Measurements from ENCODE around the gene ALG14. TPM values are rescaled to one million over a fixed set of nuclear protein-coding genes. Genes with fewer than 3 reads are reported as not detected.

Gene ALG14
- total and polyA plus RNA-seq, 10 of the 15 experiments (the other 5 are each of a cell fraction or from before 2014, with no cell fraction given): 2.6 to 19.2 (median 7.5) TPM

- TF ChIP-seq ELK1 (IDR thresholded peaks at IDR 0.05; ENCODE audit: low read depth, low read length) (no peak), HCFC1 (IDR thresholded peaks at IDR 0.05; ENCODE audit: low read length) (no peak), MYB (IDR thresholded peaks at IDR 0.05; ENCODE audit: borderline replicate concordance, low read depth, low read length) (no peak), TBL1XR1 (IDR thresholded peaks at IDR 0.05; ENCODE audit: low read depth, low read length) (no peak), LARP7 (IDR thresholded peaks at IDR 0.05) (no peak), POLR2AphosphoS2 (IDR thresholded peaks at IDR 0.05; ENCODE audit: low read depth, low read length) (no peak)
These were observed 67.2 kb downstream of the ALG14 start (continued) for GRCh38 chr1:95005584-95005983.

- POLR2A ChIA-PET: no interaction called here
- no TSS peak for BruUV-seq (replicated peaks)
These were observed 68.7 kb downstream of the ALG14 start for GRCh38 chr1:95004013-95004412.

More at GRCh38 chr1:95004013-95004412, 68.7 kb downstream of the ALG14 start:
- no peak overlapping the region for H3K4me2 ChIP-seq (ENCODE audit: control insufficient read depth, insufficient read depth)
- H4K20me1 ChIP-seq (ENCODE audit: control insufficient read depth, insufficient read depth): no peaks in the 10 kb centered on the region
- H3K36me3 ChIP-seq (ENCODE audit: control insufficient read depth in 2 of 2, insufficient read depth in 2 of 2, low read length in 1 of 2): no peaks in the 10 kb centered on the region
- ATAC-seq (no peak), DNase-seq (ENCODE audit: low read depth, low spot score) (no peak), FAIRE-seq (no peak)
- no peaks in the 10 kb centered on the region for H3K9me3 ChIP-seq (replicated peaks; ENCODE audit: control insufficient read depth, insufficient read depth, low read length)
- no peak overlapping the region for H2AFZ ChIP-seq (ENCODE audit: control insufficient read depth, low read depth, low read length)
- WGBS (ENCODE audit: insufficient coverage, insufficient replicate concordance, low lambda C conversion rate, missing lambda C conversion rate): 32% methylated on average over 5 of the region's 7 CpGs
- no peak for TF ChIP-seq ETV6 (conservative IDR thresholded peaks at IDR 0.05 in 1 of 2, IDR thresholded peaks at IDR 0.05 in 1 of 2; ENCODE audit: borderline replicate concordance in 1 of 2, low read depth in 1 of 2)
- TF ChIP-seq SUZ12 (IDR thresholded peaks at IDR 0.05; ENCODE audit: unreplicated experiment): no peak
- TF ChIP-seq FOXK2 (IDR thresholded peaks at IDR 0.05): no peak
- TF ChIP-seq NR2C1 (IDR thresholded peaks at IDR 0.05): no peak
- no peak for TF ChIP-seq ESRRA (IDR thresholded peaks at IDR 0.05; ENCODE audit: low read length)
- no peak for TF ChIP-seq SPI1 (IDR thresholded peaks at IDR 0.05; ENCODE audit: borderline replicate concordance, insufficient read depth, low read depth, low read length)
- no peak for TF ChIP-seq ZNF384 (IDR thresholded peaks at IDR 0.05; ENCODE audit: borderline replicate concordance, low read depth, low read length)
- no peak for TF ChIP-seq ATF3 (IDR thresholded peaks at IDR 0.05; ENCODE audit: borderline replicate concordance, extremely low read depth, low read depth, low read length)
- no peak for TF ChIP-seq SUPT20H (IDR thresholded peaks at IDR 0.05; ENCODE audit: borderline replicate concordance, control insufficient read depth, low read depth, low read length)
- no peak for TF ChIP-seq EP300 (IDR thresholded peaks at IDR 0.05; ENCODE audit: borderline replicate concordance in 1 of 2, control insufficient read depth in 1 of 2, low read depth in 2 of 2, low read length in 2 of 2)
- TF ChIP-seq NR2F1 (conservative IDR thresholded peaks at IDR 0.05): no peak
- TF ChIP-seq PML (IDR thresholded peaks at IDR 0.05; ENCODE audit: low read length): no peak
- no peak for TF ChIP-seq IKZF2 (IDR thresholded peaks at IDR 0.05)
- ChIA-PET CTCF (interaction anchor here (1.5 to 1.6 kb wide), 2 partner anchors 18 to 21 kb away, joined by 3 to 4 read pairs; no protein-coding TSS in a partner anchor), SMC1A (ENCODE audit: uncharacterized antibody, unreplicated experiment) (no interaction called here), RAD21 (ENCODE audit: unreplicated experiment) (interaction anchor here (0.7 kb wide), 1 partner anchor 903 kb away, joined by 3 read pairs; no protein-coding TSS in a partner anchor)
- no peak overlapping the region for H3K27ac ChIP-seq (ENCODE audit: control insufficient read depth, insufficient read depth)
- H3K9ac ChIP-seq (ENCODE audit: control insufficient read depth, insufficient read depth, low read length): no peak overlapping the region
- in situ Hi-C loops (cut with MboI) (no loop called here), intact Hi-C loops (cut with micrococcal nuclease; ENCODE audit: unreplicated experiment) (no loop called here)
- no peaks in the 10 kb centered on the region for H3K27me3 ChIP-seq (replicated peaks in 1 of 2; ENCODE audit: control insufficient read depth in 2 of 2, insufficient read depth in 2 of 2, low read length in 1 of 2)
- no peaks in the 10 kb centered on the region for H3K4me1 ChIP-seq (ENCODE audit: control insufficient read depth, insufficient read depth, low read length)
- H3K79me2 ChIP-seq (ENCODE audit: control insufficient read depth, insufficient read depth, low read length): no peaks in the 10 kb centered on the region
- H3K4me3 ChIP-seq: no peak overlapping the region
